HG02840 (cell line): ENCODE results near the gene CEP170.

Experiments
- ATAC-seq: cut with Tn5 transposase; IDR thresholded peaks from one replicate; pipeline ENCODE4 v1.9.1; 2021; ENCODE audit warnings: mild to moderate bottlenecking, moderate library complexity, moderate number of reproducible peaks; ENCODE audit not compliant: unreplicated experiment, low FRiP score

The CEP170 gene

DNA sequence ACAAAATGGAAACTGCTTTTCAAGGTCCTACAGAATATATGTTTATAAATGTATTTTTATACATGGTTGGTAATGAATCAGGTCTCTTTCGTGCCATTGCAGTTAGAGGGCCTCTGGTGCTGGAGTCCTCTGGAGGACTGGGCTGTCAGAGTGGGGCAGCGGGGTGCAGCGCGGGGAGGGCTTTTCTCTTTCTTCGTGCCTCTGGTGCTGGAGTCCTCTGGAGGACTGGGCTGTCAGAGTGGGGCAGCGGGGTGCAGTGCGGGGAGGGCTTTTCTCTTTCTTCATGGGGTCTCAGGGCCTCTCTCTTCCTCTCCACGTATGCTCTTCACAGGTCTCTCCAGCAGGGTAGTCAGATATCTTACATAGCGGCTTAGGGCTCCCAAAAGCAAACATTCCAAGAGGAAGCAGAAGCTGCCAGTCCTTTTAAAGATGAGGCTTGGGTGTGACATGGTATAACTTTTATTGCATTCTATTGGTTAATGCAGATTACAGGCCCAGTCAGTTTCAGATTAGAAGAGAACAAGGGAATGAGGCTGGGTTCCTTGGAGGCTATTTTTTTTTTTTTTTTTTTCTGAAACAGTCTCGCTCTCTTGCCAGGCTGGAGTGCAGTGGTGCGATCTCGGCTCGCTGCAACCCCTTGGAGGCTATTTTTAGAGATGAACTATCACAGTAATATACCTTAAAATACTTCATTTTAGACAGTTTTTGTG, 13.8 kb upstream of the CEP170 start:
- no peak for ATAC-seq

DNA sequence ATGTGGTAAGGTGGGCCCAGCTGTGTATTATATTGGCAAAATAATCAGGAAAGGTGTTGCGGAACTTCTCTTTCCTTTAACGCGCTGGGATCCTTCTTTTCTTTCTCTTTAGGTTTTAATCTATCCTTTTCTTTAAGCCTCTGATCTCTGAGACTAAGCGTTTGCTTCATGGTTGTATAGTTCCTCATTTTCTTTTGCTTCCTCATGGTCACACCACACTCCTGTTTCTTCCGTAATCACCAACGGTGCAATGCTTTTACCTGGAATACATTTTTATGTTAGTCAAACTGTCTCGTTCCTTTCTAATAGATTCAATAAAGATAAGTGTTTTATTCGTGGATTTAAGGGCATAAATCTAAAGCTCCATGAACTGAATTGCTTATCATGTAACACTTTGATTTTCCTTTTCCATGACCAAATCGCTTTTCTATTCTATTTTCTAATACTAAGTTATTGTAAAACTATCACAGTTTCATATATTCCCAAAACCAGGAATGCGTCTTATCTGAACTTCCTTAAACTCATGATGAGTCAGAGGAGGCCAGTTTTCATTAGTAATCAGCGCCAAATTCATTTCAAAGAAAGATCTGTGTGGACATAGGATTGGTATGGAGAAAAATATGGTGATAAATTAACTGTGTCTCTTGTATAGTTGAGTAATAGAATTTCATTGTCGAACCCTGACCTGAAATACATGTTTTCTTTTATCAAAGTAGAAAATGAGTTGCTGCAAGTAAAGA, 13.0 kb upstream of the CEP170 start:
- ATAC-seq, result no peak

DNA sequence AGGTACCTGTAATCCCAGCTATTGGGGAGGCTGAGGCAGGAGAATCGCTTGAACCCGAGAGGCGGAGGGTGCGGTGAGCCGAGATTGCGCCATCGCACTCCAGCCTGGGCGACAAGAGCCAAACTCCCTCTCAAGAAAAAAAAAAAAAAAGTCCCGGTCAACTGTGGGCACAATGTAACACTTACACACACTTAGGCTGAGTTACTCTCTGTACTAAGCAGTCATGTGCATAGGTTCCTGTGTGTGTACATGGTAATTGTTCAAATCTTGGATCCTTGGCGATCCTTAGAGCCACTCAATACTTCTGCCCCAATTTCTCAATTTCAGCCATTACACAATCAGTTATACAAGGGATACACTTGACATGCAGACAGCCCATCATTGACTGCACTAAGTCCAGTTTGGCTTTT, 12.4 kb upstream of the CEP170 start:
- ATAC-seq, result no peak

DNA sequence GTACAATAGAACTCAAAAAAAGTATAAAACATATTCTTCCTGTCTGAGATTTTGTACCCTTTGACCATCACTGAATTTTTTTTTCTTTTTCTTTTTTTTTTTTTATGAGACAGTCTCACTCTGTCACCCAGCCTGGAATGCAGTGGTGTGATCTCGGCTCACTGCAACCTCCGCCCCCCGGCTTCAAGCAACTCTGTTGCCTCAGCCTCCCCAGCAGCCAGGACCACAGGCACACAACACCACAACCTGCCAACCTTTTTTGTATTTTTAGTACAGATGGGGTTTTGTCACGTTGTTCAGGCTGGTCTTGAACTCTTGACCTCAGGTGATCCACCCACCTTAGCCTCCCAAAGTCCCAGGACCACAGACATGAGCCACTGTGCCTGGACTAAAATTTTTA, 11.2 kb upstream of the CEP170 start:
- no peak for ATAC-seq

DNA sequence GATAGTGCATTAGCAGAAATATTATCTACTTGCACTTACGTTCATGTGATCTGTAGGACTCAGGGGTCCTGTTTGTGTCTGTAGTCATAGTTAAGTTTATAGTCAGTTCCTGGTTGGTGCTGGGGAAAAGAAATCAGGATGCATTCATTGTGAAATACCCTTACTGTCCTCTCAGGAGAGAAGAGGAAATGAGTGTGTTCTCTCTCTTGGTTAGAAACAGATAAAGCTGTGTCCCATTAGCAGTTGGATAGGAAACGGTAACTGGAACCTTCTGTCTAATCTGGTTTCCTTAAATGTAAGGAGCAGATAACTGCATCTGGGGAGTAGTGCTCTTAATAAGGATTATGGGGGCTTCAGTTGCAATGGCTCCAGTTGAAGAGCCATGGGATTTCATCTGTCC, 9.6 kb upstream of the CEP170 start:
- ATAC-seq, result no peak

DNA sequence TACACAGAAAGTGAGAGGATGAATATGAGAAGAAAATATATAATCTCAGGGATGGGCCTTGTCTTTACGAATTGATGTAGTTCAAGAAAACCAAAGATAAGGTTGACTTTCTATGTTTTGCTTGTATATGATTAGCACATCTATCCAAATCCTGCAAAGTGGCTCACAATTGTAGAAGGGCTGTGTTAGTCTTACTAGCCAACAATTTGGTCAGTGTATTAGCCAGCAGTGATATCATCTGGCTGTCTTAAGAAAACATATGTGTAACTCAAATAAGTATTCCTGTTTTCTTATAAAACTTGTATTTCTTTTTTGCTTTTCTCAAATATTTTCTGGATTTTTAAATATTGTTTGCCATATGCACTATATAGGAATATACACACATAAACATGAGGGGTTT, 6.3 kb upstream of the CEP170 start:
- ATAC-seq, result no peak

DNA sequence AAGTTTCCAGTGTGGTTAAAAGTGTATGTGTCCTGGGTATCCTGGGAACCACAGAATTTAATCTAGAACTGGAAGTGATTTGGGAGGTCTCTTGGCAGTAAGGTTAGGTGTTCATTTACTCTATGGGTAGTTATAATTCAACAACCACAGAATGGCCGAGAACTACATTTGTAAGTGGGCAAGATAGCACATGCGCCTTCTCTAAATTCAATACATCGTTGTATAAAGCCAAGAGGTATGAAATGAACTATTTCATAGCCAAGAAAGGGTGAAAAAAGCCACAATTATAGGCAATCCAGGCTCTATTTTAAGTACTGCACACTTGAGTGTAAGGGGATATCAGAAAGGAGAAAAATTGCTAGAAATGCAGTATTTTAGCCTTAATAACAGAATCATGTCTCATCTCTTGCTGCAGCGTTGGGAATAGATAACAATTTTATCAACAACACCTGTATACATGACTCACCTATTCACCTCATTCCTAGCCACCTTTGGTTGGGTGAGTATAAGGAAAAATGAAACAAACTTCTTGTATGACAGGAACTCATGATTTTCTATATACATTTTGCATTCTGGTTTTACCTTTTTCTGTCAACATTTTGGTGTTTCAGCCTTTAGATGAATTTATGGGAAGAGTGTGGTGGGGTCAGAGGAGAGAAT, 5.3 kb upstream of the CEP170 start:
- no peak for ATAC-seq

DNA sequence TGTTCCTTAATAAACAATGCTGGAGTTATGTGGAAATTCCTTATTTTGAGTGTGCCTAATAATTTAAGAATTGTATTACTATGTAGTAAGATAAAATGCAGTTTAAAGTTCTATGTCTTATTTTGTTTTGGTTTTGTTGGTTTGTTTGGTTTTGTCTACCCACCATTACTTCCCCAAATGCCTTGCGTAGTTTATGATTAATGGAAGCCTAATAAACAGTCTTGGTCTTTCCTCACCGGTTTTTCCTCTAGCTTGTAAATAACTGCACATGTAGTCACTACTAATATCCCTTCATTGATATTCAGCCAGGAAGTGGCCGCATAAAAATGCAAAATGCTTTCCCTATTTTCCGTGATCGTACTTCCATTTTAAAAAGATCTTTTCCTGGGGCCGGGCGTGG, 3.6 kb upstream of the CEP170 start:
- ATAC-seq, result no peak

DNA sequence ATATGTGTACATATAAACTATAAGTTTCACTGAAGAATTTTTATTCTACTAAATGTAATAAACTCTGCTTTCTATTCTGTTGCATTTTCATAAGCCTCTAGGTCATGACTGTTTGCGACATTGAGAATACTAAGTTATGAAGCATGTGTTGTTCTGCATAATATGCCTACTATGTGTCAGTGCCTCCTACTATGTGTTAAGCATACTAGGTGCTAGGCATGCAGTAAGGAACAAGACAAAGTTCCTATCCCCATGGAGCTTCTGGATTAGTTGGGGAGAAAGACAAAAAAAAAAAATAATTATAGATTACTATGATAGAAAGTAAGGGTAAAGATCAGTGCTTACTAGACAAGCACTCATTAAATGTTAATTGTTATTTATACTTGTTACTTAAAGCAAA, 2.1 kb upstream of the CEP170 start:
- no peak for ATAC-seq

DNA sequence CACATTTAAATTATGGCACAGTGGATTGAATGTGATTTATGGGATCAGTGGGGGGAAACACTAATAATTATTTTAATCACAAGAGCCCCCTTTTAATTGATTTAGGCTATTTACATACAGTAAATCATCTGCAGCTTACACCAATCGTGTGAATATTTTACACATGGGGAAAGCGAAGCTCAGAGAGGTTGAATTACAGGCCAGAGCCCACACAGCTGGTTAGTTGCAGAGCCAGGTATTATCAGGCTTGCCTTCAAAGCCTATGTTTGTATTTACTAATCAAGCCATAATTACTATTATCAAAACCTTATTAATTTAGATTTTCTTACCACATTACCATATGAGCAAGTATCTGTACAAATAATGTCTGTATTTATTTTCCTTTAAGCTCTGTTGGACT, 1.5 kb upstream of the CEP170 start:
- ATAC-seq, result no peak

DNA sequence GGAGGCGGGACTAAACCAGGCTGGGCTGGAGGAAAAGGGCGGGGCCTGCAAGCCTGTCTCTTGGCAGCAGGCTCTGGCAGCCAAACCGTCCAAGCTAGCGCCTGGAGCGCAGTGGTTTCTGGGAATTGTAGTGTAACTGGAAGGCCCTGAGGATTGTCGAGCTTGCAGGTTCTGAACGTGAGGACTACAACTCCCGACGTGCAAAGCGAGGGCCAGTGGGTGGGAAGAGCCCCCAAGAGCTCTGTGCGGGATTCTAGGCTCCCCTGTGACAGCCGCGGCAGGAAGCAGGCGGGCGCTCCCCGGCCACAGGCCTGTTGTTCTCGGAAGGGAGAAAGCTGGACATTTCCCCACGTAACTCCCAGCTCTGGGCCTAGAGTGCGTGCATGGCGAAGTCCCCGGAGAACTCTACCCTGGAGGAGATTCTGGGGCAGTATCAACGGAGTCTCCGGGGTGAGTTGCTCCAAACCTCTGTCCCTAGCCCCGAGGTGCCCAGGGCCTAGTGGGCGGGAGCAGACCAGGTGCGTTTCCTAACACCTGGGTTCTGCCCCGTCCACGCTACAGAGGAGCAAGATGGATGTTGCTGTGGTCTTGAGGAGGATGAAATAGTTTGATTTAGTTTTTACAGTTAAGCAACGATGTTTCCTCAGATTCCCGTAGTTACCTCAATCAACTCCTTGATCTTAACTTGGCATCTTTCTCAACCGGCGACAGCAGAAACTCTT, 871 bp upstream of the CEP170 start, which contains the start of gene SDCCAG8:
TSS of gene SDCCAG8 (plus strand) at position 251 of the 722 bp plus-strand sequence. CDS start at position 384, 133 bp downstream.
- peak; percentile 76 for ATAC-seq

DNA sequence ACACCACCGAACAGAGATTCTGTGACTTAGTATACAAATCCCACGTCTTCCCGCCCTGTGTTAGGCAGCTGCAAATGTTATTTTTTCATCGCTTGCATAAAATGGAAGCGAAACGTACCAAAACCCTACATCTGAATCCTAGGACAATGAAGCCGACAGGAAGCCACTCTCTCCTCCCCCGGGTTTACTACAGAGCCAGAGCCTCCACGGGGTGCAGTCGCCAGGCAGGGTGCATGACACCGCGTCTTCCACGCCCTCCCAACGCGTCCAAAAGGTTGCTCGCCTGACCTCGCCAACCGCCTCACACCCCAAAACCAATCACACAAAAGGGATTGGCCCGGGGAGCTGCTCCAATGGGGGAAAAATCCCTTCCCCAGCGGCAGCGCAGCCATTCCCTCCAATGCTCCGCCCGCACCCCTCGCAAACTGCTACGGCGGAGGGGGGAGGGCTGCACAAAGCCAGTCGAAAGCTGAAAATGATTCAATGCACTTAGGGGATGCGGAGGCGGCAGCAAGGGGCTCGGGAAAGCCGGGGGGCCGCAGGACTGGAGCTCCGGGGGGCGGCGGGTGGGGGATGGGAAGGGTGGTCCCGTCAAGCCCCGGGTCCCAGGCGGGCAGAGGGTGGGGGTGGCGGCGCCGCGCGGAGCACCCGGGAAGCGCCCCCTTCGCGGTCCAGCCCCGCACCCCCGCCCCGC, 701 bp downstream of the CEP170 start:
- peak; percentile 12 for ATAC-seq

DNA sequence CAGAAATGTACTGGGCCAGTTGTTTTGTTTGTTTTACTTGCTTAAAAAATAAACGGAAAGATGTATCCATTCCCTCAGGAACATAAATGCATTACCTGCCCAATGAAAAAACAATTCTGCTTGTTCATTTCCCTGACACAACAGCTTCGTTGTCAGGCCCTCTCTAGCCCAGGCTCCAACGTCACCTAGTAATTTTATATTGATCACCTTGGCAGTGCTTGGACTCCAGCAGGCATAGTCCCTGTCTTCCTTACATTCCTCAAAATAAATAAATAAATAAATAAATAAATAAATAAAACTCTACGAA, 1.2 kb downstream of the CEP170 start:
- ATAC-seq, result no peak

DNA sequence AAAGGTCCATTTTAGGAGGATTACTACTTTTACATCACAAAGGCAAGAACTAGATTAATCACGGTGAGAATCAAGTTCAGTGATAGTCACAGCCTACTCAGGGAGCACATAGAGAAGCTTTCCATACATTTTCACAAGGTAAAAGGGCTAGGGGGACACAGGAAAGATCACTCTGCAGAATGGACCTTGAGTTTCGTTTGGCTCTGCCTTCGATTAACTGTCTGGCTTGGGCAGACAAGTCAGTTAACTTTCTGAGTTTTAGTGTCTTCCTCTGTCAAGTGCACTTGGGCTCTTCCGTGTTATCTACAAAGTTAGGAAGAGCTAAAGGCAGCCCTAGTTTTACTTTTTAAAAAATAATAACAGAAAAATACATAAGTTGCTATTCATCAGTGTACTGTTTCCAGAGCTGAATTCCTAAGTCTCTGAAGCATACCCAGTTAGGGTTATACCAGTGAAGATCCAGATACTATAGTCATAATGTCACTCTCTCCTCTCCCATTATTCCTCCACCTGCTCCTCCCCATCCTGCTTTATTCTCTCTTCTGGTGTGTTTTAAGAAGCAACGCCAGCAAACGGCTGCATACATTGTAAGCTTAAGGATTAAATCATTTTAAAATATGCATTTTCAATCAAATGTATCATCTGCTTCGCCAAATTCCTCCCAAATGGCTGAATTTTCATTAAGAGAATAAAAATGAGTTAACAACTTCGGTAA, 1.7 kb downstream of the CEP170 start:
- ATAC-seq, result no peak

DNA sequence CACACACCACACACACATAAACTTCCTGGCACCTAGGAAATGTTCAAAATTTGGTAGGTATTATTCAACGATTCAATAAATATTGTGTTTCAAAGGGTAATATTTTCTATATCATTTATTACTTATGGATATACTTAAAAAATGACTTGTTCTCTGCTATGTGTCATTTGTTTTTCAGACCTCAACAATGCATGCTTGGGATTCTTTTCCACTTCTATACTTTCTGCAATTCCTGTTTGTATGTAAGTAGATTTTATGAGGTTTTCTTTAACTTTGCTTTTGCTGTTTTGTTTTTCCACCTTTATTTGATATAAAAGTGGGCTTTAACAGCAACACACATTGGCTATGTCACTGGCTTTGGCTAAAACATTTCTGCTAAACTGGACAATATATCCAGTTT, 3.5 kb downstream of the CEP170 start:
- ATAC-seq, result no peak

DNA sequence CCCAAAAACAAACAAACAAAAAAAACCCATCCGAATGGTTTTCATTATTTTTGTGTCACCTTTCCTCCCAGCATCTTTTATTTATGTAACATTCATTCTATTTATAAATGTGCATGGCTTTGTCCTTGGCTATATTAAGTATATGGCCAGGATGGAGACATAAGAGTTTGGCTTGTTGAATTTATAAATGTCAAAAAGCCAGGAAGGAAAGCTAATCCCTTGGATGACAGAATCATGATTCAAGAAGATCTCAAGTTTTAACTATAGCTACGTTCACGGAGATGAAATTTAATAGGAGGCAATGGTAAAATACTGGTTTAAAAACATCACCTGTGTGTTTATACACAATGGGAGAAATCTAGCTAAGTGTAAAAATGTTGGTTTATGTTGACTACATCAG, 5.0 kb downstream of the CEP170 start:
- ATAC-seq, result no peak

DNA sequence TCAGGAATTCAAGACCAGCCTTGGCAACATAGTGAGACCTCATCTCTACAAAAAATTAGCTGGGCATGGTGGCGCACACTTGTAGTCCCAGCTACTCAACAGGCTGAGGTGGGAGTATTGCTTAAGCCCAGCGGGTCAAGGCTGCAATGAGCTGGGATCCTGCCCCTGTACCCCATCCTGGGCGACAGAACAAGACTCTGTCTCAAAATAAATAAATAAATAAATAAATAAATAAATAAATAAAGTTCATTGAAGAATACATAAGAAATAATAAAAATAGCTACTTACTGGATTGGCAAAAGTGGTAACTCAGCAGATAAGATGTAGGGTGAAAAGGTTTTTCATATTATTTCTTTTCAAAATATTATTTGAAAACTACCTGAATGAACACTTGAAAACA, 5.9 kb downstream of the CEP170 start:
- ATAC-seq, result no peak

DNA sequence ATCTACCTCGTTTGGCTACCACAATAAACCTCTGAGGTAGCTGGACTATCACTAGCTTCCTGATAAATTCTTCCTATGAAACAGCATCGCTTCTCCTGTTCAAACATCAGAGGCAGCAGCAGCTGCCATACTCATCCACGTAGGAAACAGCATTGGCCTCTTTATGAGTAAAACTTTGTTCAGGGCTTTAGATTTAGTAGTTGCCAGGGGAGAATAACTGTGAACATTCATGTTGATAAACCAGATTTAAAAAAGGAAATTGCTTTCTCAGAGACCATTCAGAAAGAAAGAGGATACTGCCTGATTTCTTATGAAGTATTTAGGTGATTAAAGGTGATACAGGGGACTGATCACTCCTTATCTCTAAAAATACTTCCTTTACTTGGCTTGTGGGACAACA, 7.2 kb downstream of the CEP170 start:
- no peak for ATAC-seq

DNA sequence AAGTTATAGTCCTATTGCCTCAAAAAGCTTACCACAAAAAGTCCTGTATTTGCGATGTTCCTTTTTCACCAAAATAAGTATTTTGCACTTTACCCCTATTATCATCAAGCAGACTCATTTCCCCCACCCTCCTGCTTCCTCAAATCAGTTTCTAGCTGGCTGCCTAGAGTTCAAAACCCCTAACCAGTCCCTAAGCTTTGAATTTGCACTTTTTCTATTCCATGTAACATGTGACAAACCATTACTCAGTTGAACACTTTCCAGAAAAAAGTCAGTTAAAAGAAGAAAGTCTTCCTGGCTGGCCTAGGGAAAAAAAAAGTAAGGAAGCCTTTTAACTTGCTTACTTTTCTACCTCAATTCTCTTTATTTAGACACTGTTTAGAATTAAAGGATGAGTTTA, 8.2 kb downstream of the CEP170 start:
- no peak for ATAC-seq

DNA sequence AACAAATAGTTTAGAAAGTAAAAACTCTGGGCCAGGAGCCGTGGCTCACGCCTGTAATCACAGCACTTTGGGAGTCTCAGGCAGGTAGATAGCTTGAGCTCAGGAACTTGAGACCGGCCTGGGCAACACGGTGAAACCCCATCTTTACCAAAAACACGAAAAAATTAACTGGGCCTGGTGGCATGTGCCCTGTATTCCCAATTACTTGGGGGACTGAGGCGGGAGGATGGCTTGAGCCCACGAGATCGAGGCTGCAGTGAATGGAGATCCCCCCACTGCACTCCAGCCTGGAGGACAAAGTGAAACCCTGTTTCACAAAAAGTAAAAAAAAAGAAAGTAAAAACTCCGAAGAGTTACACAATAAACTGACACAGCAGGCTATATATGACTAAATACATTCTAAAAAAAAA, 10.6 kb downstream of the CEP170 start:
- ATAC-seq, result no peak
